ENCODE measurements around the gene RNH1. TPM values are rescaled to one million over a fixed set of nuclear protein-coding genes. Genes with fewer than 3 reads are reported as not detected.

RNH1 gene
- polyA plus RNA-seq, 3 donors, result 381 to 445 (median 443) TPM

DNA sequence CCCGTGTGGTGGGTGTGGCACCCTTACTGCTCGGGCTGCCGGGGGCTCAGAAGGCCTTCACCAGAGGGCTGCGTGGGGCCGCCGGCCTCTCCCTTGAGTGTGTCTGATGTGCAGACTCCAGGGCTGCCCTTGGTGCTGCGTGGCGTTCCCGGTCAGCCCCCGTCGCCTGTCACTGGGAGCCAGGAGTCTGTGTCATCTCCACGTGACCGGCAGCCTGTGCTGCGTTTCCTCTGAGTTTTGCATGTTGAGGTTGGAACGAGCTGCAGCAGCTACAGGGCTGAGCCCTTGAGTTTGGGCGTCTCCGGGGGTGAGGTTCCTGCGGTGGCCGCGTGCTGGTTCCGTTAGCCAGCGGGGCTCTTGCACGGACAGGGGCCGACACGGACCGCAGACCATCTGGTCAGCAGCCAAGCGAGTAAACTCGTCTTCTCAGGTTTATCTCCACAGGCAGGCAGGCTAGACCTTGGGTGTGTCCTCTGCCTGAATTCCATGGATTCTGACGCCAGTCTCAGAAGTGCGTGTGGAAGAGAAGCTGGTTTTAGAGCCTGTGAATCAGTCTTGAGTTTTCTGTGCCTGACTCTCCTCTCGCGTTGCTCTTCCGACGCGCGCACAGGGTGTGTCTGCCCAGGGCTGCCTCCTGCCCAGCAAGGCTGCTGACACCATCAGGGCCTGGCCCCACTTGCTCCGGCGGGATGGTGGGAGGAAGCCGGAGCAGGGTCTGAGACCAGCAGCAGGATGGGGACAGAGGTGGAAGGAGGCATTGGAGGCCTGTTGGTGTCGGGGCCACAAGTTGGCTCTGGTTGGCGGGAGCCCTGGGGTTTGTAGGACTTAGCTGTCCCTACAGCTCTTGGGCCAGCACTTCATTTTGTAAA is 46.5 kb downstream of the RNH1 start:
- H3K9me3 Mint-ChIP-seq, result no peaks in the 10 kb centered on the region
- H3K4me1 Mint-ChIP-seq, result peaks cover 14% of the 10 kb centered on the region
- peaks cover 33 to 48% of the 10 kb centered on the region in 2 donors for H3K36me3 Mint-ChIP-seq
- 98% methylated on average over 40 of the region's 41 CpGs for WGBS (ENCODE audit: insufficient coverage)
- Histone ChIP-seq H3K79me2 (ENCODE audit: insufficient read depth, low read length) (no peaks in the 10 kb centered on the region), H3K4me1 (ENCODE audit: control insufficient read depth in 1 of 2, insufficient read depth in 2 of 2, low read length in 2 of 2) (peaks cover 0 to under 1% of the 10 kb centered on the region in 2 donors), H2AFZ (ENCODE audit: insufficient read depth, low read depth, low read length, poor library complexity, severe bottlenecking) (no peak overlapping the region), H3K4me2 (replicated peaks; ENCODE audit: extremely low read depth, low read length, poor library complexity, severe bottlenecking) (no peak overlapping the region), H3K36me3 (replicated peaks in 1 of 2; ENCODE audit: control insufficient read depth in 1 of 2, insufficient read depth in 2 of 2, low read length in 2 of 2) (peaks cover 16 to 22% of the 10 kb centered on the region in 2 donors), H3K4me3 (replicated peaks in 1 of 3; ENCODE audit: low read depth in 2 of 3, low read length in 3 of 3) (no peak overlapping the region), H4K20me1 (ENCODE audit: insufficient read depth, low read length) (peaks cover 8% of the 10 kb centered on the region), H3K9ac (ENCODE audit: insufficient read depth, low read length, poor library complexity, severe bottlenecking) (no peak overlapping the region), H3K27ac (ENCODE audit: low read depth in 1 of 2, low read length in 2 of 2) (no peak overlapping the region), H3K27me3 (ENCODE audit: control insufficient read depth in 2 of 2, insufficient read depth in 2 of 2, low read length in 2 of 2) (no peaks in the 10 kb centered on the region), H3K9me3 (replicated peaks in 1 of 2; ENCODE audit: control insufficient read depth in 1 of 2, insufficient read depth in 1 of 2, low read length in 2 of 2) (no peaks in the 10 kb centered on the region)
- H3K27ac Mint-ChIP-seq, result peak overlapping the region in 2 of 7 donors; percentile 12 to 35
- no peak overlapping the region for H3K4me3 Mint-ChIP-seq
- no peaks in the 10 kb centered on the region for H3K27me3 Mint-ChIP-seq (ENCODE audit: low read depth in 3 of 3)
- TF ChIP-seq, protein P1, sequence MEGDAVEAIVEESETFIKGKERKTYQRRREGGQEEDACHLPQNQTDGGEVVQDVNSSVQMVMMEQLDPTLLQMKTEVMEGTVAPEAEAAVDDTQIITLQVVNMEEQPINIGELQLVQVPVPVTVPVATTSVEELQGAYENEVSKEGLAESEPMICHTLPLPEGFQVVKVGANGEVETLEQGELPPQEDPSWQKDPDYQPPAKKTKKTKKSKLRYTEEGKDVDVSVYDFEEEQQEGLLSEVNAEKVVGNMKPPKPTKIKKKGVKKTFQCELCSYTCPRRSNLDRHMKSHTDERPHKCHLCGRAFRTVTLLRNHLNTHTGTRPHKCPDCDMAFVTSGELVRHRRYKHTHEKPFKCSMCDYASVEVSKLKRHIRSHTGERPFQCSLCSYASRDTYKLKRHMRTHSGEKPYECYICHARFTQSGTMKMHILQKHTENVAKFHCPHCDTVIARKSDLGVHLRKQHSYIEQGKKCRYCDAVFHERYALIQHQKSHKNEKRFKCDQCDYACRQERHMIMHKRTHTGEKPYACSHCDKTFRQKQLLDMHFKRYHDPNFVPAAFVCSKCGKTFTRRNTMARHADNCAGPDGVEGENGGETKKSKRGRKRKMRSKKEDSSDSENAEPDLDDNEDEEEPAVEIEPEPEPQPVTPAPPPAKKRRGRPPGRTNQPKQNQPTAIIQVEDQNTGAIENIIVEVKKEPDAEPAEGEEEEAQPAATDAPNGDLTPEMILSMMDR (IDR thresholded peaks at IDR 0.05), result no peak
- DNase-seq, result no peak
- intact Hi-C loops (cut with micrococcal nuclease), result no loop called here

DNA sequence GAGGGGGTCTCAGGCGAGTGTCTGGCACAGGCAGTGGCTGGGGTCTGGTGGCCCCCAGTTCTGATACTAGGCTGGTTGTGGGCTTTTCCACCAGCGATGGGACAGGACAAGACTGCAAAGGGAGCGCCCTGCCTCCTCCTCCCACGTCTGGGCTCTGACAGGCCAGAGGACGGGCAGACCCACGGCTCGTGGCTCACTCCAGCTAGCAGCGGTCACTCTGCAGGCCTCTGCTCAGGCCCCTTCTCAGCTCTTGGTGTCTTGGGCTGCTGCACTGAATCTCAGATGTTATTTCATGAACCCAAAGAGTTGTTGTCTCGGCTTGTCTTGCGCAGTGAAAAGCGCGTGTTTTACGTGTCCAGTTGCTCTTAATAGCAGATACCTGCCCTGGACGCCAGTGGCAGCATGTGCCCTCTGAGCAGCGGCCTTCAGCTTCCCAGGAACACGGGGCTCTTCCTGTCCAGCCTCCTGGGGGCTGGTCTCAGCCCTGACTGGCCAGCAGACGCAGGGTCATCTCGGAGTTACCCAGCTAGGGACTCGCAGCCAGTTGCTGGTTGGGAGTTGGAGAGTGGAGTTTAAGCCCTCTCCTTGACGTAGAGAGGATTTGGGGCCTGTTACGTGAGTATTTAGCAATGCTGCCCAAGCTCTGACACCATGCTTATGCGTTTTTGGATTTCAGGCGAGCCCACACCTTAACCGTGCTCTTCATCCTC is 47.4 kb downstream of the RNH1 start:
- no peak overlapping the region for H3K9ac ChIP-seq (ENCODE audit: insufficient read depth, low read length, poor library complexity, severe bottlenecking)
- H3K36me3 ChIP-seq (replicated peaks in 1 of 2; ENCODE audit: control insufficient read depth in 1 of 2, insufficient read depth in 2 of 2, low read length in 2 of 2), result peaks cover 14 to 29% of the 10 kb centered on the region in 2 donors
- H4K20me1 ChIP-seq (ENCODE audit: insufficient read depth, low read length), result peaks cover 8% of the 10 kb centered on the region
- Mint-ChIP-seq H3K27me3 (ENCODE audit: low read depth in 3 of 3) (no peaks in the 10 kb centered on the region), H3K4me3 (no peak overlapping the region), H3K9me3 (no peaks in the 10 kb centered on the region), H3K27ac (no peak overlapping the region), H3K36me3 (peaks cover 33 to 50% of the 10 kb centered on the region in 2 donors), H3K4me1 (peaks cover 14% of the 10 kb centered on the region)
- no peak overlapping the region for H2AFZ ChIP-seq (ENCODE audit: insufficient read depth, low read depth, low read length, poor library complexity, severe bottlenecking)
- no peaks in the 10 kb centered on the region for H3K27me3 ChIP-seq (ENCODE audit: control insufficient read depth in 2 of 2, insufficient read depth in 2 of 2, low read length in 2 of 2)
- TF ChIP-seq, protein P1 (IDR thresholded peaks at IDR 0.05), result no peak
- H3K4me3 ChIP-seq (replicated peaks in 1 of 3; ENCODE audit: low read depth in 2 of 3, low read length in 3 of 3), result no peak overlapping the region
- no peak overlapping the region for H3K27ac ChIP-seq (ENCODE audit: low read depth in 1 of 2, low read length in 2 of 2)
- WGBS (ENCODE audit: insufficient coverage), result 97% methylated on average over 24 of the region's 24 CpGs
- no peaks in the 10 kb centered on the region for H3K9me3 ChIP-seq (replicated peaks in 1 of 2; ENCODE audit: control insufficient read depth in 1 of 2, insufficient read depth in 1 of 2, low read length in 2 of 2)
- intact Hi-C loops (cut with micrococcal nuclease), result no loop called here
- H3K4me1 ChIP-seq (ENCODE audit: control insufficient read depth in 1 of 2, insufficient read depth in 2 of 2, low read length in 2 of 2), result no peaks in the 10 kb centered on the region
- H3K4me2 ChIP-seq (replicated peaks; ENCODE audit: extremely low read depth, low read length, poor library complexity, severe bottlenecking), result no peak overlapping the region
- no peaks in the 10 kb centered on the region for H3K79me2 ChIP-seq (ENCODE audit: insufficient read depth, low read length)
- no peak for DNase-seq

Measured in CD14-positive monocyte (primary cell).